Transverse colon (tissue), 4 donors: Measurements from ENCODE around the gene ROBO1. TPM values are rescaled to one million over a fixed set of nuclear protein-coding genes. Genes with fewer than 3 reads are reported as not detected.

ENCODE experiments used
- DNase-seq: peaks from one replicate; pipeline ENCODE4 v3.0.0-alpha.2; 2019
- H3K27ac ChIP-seq, 4 donors: fragments of 200-600 bp; sonication (generic); 2 replicates each; pipeline ENCODE4 v1.5.1; 2016 to 2018; ENCODE audit warnings: inconsistent platforms in 4 of 4
- H3K27me3 ChIP-seq: fragments of 200-600 bp; sonication (generic); 2 replicates; pipeline ENCODE4 v1.5.1; 2017; ENCODE audit warnings: inconsistent platforms
- H3K36me3 ChIP-seq, 4 donors: fragments of 200-600 bp; sonication (generic); 2 replicates each; pipeline ENCODE4 v1.5.1; 2017 to 2019; ENCODE audit warnings: inconsistent platforms in 4 of 4
- H3K4me1 ChIP-seq, 4 donors: fragments of 200-600 bp; sonication (generic); 2 replicates each; pipeline ENCODE4 v1.5.1; 2017 to 2020; ENCODE audit warnings: inconsistent platforms in 4 of 4
- H3K4me3 ChIP-seq, 4 donors: fragments of 200-600 bp; sonication (generic); 1 replicate in 1 of 4; 2 replicates in 3 of 4; pipeline versions ENCODE4 v1.5.1 to v1.6.1; 2017 to 2019; ENCODE audit warnings: inconsistent platforms in 4 of 4
- H3K9me3 ChIP-seq, 2 donors: fragments of 200-600 bp; sonication (generic); 2 replicates each; pipeline ENCODE4 v1.5.1; 2017 to 2019; ENCODE audit warnings: inconsistent platforms in 2 of 2
- CTCF ChIP-seq, 5 experiments: fragments of 200-600 bp in 3 of 5; fragments of 450-650 bp in 2 of 5; sonication (generic) in 3 of 5; IDR thresholded peaks; 1 replicate in 2 of 5; 2 replicates in 3 of 5; pipeline ENCODE4 v1.5.1; 2016 to 2017; ENCODE audit warnings: antibody characterized with exemption in 5 of 5, inconsistent platforms in 3 of 5, mild to moderate bottlenecking in 2 of 5, moderate library complexity in 1 of 5
- EP300 ChIP-seq: sonication (generic); formaldehyde crosslinking; IDR thresholded peaks from one replicate; pipeline ENCODE4 v1.6.1; 2017; ENCODE audit warnings: antibody characterized with exemption, low read depth
- POLR2A ChIP-seq: fragments of 450-650 bp; IDR thresholded peaks from one replicate; pipeline ENCODE4 v1.6.1; 2016; ENCODE audit warnings: antibody characterized with exemption, mild to moderate bottlenecking, moderate library complexity
- POLR2AphosphoS5 ChIP-seq, 3 donors: sonication (generic); formaldehyde crosslinking; IDR thresholded peaks; one replicate each; pipeline ENCODE4 v1.6.1; 2016; ENCODE audit warnings: antibody characterized with exemption in 3 of 3
- WGBS, 2 donors: methylation state at CpG; one replicate each; pipeline ENCODE4 v1.1.5; 2018; ENCODE audit warnings: low coverage in 1 of 2; 5-methylcytosine and 5-hydroxymethylcytosine counted together
- in situ Hi-C, 4 donors: fragments of 200-750 bp; cut with MboI; loops; one replicate each; pipeline versions ENCODE4 v1.15.0 to v1.15.1; 2017; ENCODE audit warnings: low sequenced_read_pairs in 3 of 4, low pct_ligation_motif_present in 1 of 4, low pct_unique_long_range_greater_than_20kb in 1 of 4
- intact Hi-C: fragments of 100-400 bp; cut with DNase I; formaldehyde crosslinking; loops from one replicate; pipeline ENCODE4 v1.15.1; 2023; ENCODE audit warnings: low total_unique reads
- total RNA-seq, 4 donors: library from RNA; depleted of rRNA; stranded (reverse); fragments of >200 nt; gene quantifications; one replicate each; pipeline ENCODE4 v1.1.0, GENCODE V29; 2016

Gene ROBO1
- total RNA-seq, 4 donors from 2014 or later = 7.6 to 68.7 (median 9.1) TPM

GRCh38 chr3:78629544-78629943 lies 1138.3 kb downstream of the ROBO1 start:
- Histone ChIP-seq H3K36me3 (no peaks in the 10 kb centered on the region), H3K4me3 (no peak overlapping the region), H3K9me3 (no peaks in the 10 kb centered on the region), H3K27ac (no peak overlapping the region), H3K4me1 (no peaks in the 10 kb centered on the region), H3K27me3 (no peaks in the 10 kb centered on the region)
- DNase-seq = no peak
- 83 to 94% methylated on average over 5 to 6 of the region's 6 CpGs for WGBS, 2 donors
- no peak for TF ChIP-seq POLR2AphosphoS5 (IDR thresholded peaks at IDR 0.05)
- TF ChIP-seq EP300 = no peak
- TF ChIP-seq CTCF (IDR thresholded peaks at IDR 0.05) = no peak
- no peak for TF ChIP-seq POLR2A
- intact Hi-C loops (no loop called here), in situ Hi-C loops (loop anchor here in 1 of 4 donors (25.0 kb wide), 1 partner anchor 1592 kb away; the partner anchor contains the start of gene ROBO2)

GRCh38 chr3:78621061-78621716 lies 1146.6 kb downstream of the ROBO1 start:
- 85 to 87% methylated on average over 1 to 3 of the region's 3 CpGs for WGBS, 2 donors
- Histone ChIP-seq H3K9me3 (no peaks in the 10 kb centered on the region), H3K36me3 (no peaks in the 10 kb centered on the region), H3K4me1 (no peaks in the 10 kb centered on the region), H3K27ac (no peak overlapping the region), H3K4me3 (no peak overlapping the region), H3K27me3 (no peaks in the 10 kb centered on the region)
- TF ChIP-seq CTCF (IDR thresholded peaks at IDR 0.05) = no peak
- TF ChIP-seq POLR2AphosphoS5 (IDR thresholded peaks at IDR 0.05) = no peak
- no peak for TF ChIP-seq POLR2A
- no peak for TF ChIP-seq EP300
- in situ Hi-C loops = no loop called here
- DNase-seq = no peak
- intact Hi-C loops = no loop called here

- H3K9me3 ChIP-seq = no peaks in the 10 kb centered on the region
- intact Hi-C loops (no loop called here), in situ Hi-C loops (no loop called here)
- DNase-seq = no peak
- no peak overlapping the region for H3K4me3 ChIP-seq
- H3K27ac ChIP-seq = no peak overlapping the region
- no peaks in the 10 kb centered on the region for H3K36me3 ChIP-seq
- TF ChIP-seq EP300 = no peak
- TF ChIP-seq CTCF (IDR thresholded peaks at IDR 0.05) = no peak
- TF ChIP-seq POLR2A = no peak
- no peak for TF ChIP-seq POLR2AphosphoS5 (IDR thresholded peaks at IDR 0.05)
- 81 to 90% methylated on average over 8 to 12 of the region's 12 CpGs for WGBS, 2 donors
- no peaks in the 10 kb centered on the region for H3K4me1 ChIP-seq
- H3K27me3 ChIP-seq = no peaks in the 10 kb centered on the region
These were observed 1153.3 kb downstream of the ROBO1 start for GRCh38 chr3:78614486-78614885.

GRCh38 chr3:78613421-78613879 lies 1154.3 kb downstream of the ROBO1 start:
- no peaks in the 10 kb centered on the region for H3K36me3 ChIP-seq
- H3K4me3 ChIP-seq = no peak overlapping the region
- no peak for DNase-seq
- no peaks in the 10 kb centered on the region for H3K4me1 ChIP-seq
- H3K27me3 ChIP-seq = no peaks in the 10 kb centered on the region
- 64 to 73% methylated on average over 2 of the region's 2 CpGs for WGBS, 2 donors
- TF ChIP-seq EP300 = no peak
- TF ChIP-seq POLR2AphosphoS5 (IDR thresholded peaks at IDR 0.05) = no peak
- TF ChIP-seq CTCF (IDR thresholded peaks at IDR 0.05) = no peak
- TF ChIP-seq POLR2A = no peak
- no peaks in the 10 kb centered on the region for H3K9me3 ChIP-seq
- H3K27ac ChIP-seq = no peak overlapping the region
- in situ Hi-C loops = no loop called here
- intact Hi-C loops = no loop called here
